ACC112 (cell line): ENCODE measurements around the gene EBF4.
"Not testable (repeated sequence)": the region's sequence is repeated elsewhere in the genome, so short reads cannot be mapped to it uniquely, and the experiment has no call there.

Source experiments
- H2AFZ ChIP-seq: fragments of 200-600 bp; sonication (generic); one replicate; pipeline ENCODE4 v1.6.0; 2017; ENCODE audit warnings: antibody characterized with exemption, low read length; ENCODE audit not compliant: unreplicated experiment
- H3K27ac ChIP-seq: fragments of 200-600 bp; sonication (generic); 2 replicates; pipeline ENCODE4 v1.5.1; 2014; ENCODE audit warnings: low read depth, mild to moderate bottlenecking, antibody characterized with exemption, low read length, moderate library complexity
- H3K27me3 ChIP-seq: fragments of 200-600 bp; sonication (generic); 2 replicates; pipeline ENCODE4 v1.6.1; 2014; ENCODE audit warnings: mild to moderate bottlenecking, antibody characterized with exemption, low read length, moderate library complexity, mixed read lengths; ENCODE audit not compliant: insufficient read depth
- H3K36me3 ChIP-seq: fragments of 200-600 bp; sonication (generic); 2 replicates; pipeline ENCODE4 v1.6.1; 2016; ENCODE audit warnings: mild to moderate bottlenecking, antibody characterized with exemption, low read length, moderate library complexity, mixed read lengths; ENCODE audit not compliant: insufficient read depth
- H3K4me1 ChIP-seq: fragments of 200-600 bp; sonication (generic); one replicate; pipeline ENCODE4 v1.6.1; 2016; ENCODE audit warnings: low read length, mixed read lengths; ENCODE audit not compliant: insufficient read depth, unreplicated experiment, control insufficient read depth
- H3K4me3 ChIP-seq: fragments of 200-600 bp; sonication (generic); 2 replicates; pipeline ENCODE4 v1.5.1; 2014; ENCODE audit warnings: mild to moderate bottlenecking, low read depth, low read length
- H3K79me2 ChIP-seq: fragments of 200-600 bp; sonication (generic); one replicate; pipeline ENCODE4 v1.6.0; 2016; ENCODE audit warnings: low read length; ENCODE audit not compliant: control insufficient read depth, unreplicated experiment, insufficient read depth

Gene EBF4

DNA sequence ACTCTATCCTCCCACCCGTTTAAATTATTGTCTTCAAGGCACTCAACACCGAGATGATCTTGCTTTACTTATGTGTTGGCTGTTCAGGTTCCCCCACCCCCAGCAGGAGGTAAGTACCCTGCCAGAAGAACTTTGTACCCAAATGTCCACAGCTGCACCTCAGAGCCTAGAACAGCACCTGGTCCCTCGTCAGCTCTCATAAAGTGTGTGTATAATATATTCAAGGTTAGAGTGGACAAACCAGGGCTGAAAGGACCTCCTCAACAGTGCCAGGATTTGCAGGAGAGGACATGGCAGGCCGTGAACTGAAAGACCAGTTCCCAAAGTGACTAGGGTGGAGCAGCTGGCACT is 113.7 kb downstream of the EBF4 start:
- H3K4me1 ChIP-seq: no peaks in the 10 kb centered on the region
- no peak overlapping the region for H3K27ac ChIP-seq
- H3K79me2 ChIP-seq: no peaks in the 10 kb centered on the region
- H3K36me3 ChIP-seq: no peaks in the 10 kb centered on the region
- H3K27me3 ChIP-seq: peaks cover 56% of the 10 kb centered on the region
- no peak overlapping the region for H2AFZ ChIP-seq
- H3K4me3 ChIP-seq: no peak overlapping the region

DNA sequence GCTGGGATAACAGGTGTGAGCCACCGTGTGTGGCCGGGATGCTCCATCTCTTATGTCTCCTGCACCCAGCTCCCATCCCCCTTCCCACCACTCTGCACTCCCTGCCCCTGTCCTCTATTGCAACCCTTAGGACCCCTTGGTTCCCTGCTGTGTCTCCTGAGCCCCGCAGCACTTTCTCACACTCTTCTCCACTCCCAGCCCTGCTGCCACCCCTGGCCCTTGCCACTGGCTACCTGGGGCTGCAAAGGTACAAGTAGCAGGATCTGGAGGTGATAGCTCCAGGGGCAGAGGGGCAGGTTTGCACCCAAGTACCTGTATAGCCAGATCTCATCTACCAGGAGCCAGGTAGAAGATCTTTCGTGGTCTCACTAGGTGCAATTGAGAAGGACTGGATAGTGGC is 114.4 kb downstream of the EBF4 start:
- Histone ChIP-seq H3K4me3 (no peak overlapping the region), H2AFZ (no peak overlapping the region), H3K36me3 (no peaks in the 10 kb centered on the region), H3K27me3 (peaks cover 50% of the 10 kb centered on the region), H3K27ac (no peak overlapping the region), H3K79me2 (no peaks in the 10 kb centered on the region), H3K4me1 (no peaks in the 10 kb centered on the region)

DNA sequence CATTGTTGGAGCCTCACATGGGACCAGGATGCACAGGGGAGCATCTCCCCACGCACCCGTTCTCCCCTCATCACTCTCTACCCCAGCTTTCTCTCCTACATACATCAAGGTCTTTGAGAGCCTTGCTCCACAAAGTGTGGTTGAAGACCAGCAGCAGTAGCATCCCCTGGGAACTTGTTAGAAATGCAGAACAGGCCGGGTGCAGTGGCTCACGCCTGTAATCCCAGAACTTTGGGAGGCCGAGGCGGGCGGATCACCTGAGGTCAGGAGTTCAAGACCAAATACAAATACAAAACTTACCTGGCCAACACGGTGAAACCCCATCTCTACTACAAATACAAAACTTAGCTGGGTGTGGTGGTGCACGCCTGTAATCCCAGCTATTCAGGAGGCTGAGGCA is 115.3 kb downstream of the EBF4 start:
- not testable (repeated sequence) for H2AFZ ChIP-seq, H3K27ac ChIP-seq, H3K4me3 ChIP-seq, H3K4me1 ChIP-seq, H3K79me2 ChIP-seq, H3K36me3 ChIP-seq
- H3K27me3 ChIP-seq: peaks cover 42% of the 10 kb centered on the region

DNA sequence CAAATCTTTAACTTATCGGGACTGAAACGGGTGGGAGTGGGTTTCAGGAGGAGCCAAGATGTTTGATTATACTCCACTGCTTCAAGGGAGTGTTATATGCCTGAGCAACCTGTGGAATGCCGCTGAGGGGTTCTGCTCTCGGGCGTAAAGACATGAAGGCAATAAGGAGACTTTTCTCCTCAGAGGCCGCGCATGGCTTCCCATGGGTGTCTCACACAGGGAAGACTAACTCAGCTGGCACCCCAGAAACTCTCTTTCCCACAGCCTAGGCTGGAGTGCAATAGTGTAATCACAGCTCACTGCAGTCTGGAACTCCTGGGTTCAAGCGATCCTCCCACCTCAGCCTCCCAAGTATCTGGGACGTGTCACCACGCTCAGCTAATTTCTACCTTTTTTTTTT is 117.1 kb downstream of the EBF4 start:
- H2AFZ ChIP-seq: no peak overlapping the region
- H3K27me3 ChIP-seq: peaks cover 29% of the 10 kb centered on the region
- H3K4me1 ChIP-seq: peaks cover 13% of the 10 kb centered on the region
- H3K36me3 ChIP-seq: no peaks in the 10 kb centered on the region
- H3K27ac ChIP-seq: no peak overlapping the region
- H3K79me2 ChIP-seq: no peaks in the 10 kb centered on the region
- H3K4me3 ChIP-seq: no peak overlapping the region
